Loucy (cell line): ENCODE results near the gene PALLD.

ENCODE experiments used
- CTCF ChIP-seq: fragments of 200-600 bp; sonication (generic); conservative IDR thresholded peaks from 2 replicates; pipeline ENCODE4 v1.5.1; 2014; ENCODE audit warnings: mild to moderate bottlenecking, antibody characterized with exemption, low read length
- EZH2phosphoT487 ChIP-seq: fragments of 200-600 bp; IDR thresholded peaks from 2 replicates; pipeline ENCODE4 v1.6.1; 2018; ENCODE audit warnings: antibody characterized with exemption, mild to moderate bottlenecking, moderate library complexity, borderline replicate concordance

- TF ChIP-seq CTCF (no peak), EZH2phosphoT487 (no peak)
Measured at GRCh38 chr4:168560184-168561180, 63.6 kb downstream of the PALLD start.
